ENCODE data around the gene OTUD1. TPM values are rescaled to one million over a fixed set of nuclear protein-coding genes. Genes with fewer than 3 reads are reported as not detected.

OTUD1 gene
- total RNA-seq, 1 donor from 2014 or later = 24.1 TPM

- Histone ChIP-seq H3K27ac (no peak overlapping the region), H3K4me3 (no peak overlapping the region), H3K9me3 (no peaks in the 10 kb centered on the region), H3K27me3 (no peaks in the 10 kb centered on the region), H3K36me3 (peaks cover 5 to 44% of the 10 kb centered on the region in 2 donors), H3K4me1 (peaks cover 0 to 27% of the 10 kb centered on the region in 2 donors)
- no peak for DNase-seq (ENCODE audit: low spot score in 2 of 2)
- no peak for TF ChIP-seq CTCF (IDR thresholded peaks at IDR 0.05)
- intact Hi-C loops (cut with DNase I) = no loop called here
Measured at GRCh38 chr10:23445591-23445990, 6.7 kb downstream of the OTUD1 start.

DNA sequence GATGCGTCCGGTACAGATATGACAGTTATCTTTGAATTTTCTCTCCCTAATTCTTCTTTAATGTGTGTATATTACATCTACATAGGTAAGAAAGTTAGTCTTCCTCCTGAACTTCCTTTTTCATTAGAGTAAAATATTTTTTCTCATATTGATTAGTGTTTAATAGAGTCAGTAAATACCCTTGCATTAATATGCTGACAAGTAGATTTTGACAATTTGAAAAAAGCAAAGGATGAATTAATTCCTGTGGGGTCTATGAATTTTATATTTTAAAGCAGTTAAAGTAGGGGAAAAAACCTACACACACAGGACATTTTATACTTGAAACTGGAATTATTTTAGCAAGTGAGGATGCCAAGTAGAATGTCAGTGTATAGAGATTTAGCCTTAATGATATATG is 9.4 kb downstream of the OTUD1 start:
- peaks cover 5 to 34% of the 10 kb centered on the region in 2 donors for H3K36me3 ChIP-seq
- H3K27me3 ChIP-seq = no peaks in the 10 kb centered on the region
- DNase-seq (ENCODE audit: low spot score in 2 of 2) = no peak
- intact Hi-C loops (cut with DNase I) = no loop called here
- H3K4me1 ChIP-seq = peaks cover 0 to 7% of the 10 kb centered on the region in 2 donors
- no peak overlapping the region for H3K4me3 ChIP-seq
- TF ChIP-seq CTCF (IDR thresholded peaks at IDR 0.05) = no peak
- no peak overlapping the region for H3K27ac ChIP-seq
- H3K9me3 ChIP-seq = no peaks in the 10 kb centered on the region

GRCh38 chr10:23448802-23449570 is 10.1 kb downstream of the OTUD1 start:
- Histone ChIP-seq H3K9me3 (no peaks in the 10 kb centered on the region), H3K27me3 (no peaks in the 10 kb centered on the region), H3K36me3 (peaks cover 5 to 28% of the 10 kb centered on the region in 2 donors), H3K4me3 (no peak overlapping the region), H3K27ac (no peak overlapping the region), H3K4me1 (peaks cover 0 to under 1% of the 10 kb centered on the region in 2 donors)
- intact Hi-C loops (cut with DNase I) = no loop called here
- no peak for TF ChIP-seq CTCF (IDR thresholded peaks at IDR 0.05)
- no peak for DNase-seq (ENCODE audit: low spot score in 2 of 2)

- no peak for DNase-seq (ENCODE audit: low spot score in 2 of 2)
- no peaks in the 10 kb centered on the region for H3K9me3 ChIP-seq
- peaks cover 5 to 14% of the 10 kb centered on the region in 2 donors for H3K36me3 ChIP-seq
- no peak overlapping the region for H3K4me3 ChIP-seq
- intact Hi-C loops (cut with DNase I) = no loop called here
- H3K27ac ChIP-seq = no peak overlapping the region
- H3K27me3 ChIP-seq = no peaks in the 10 kb centered on the region
- no peaks in the 10 kb centered on the region for H3K4me1 ChIP-seq
- no peak for TF ChIP-seq CTCF (IDR thresholded peaks at IDR 0.05)
Measured at GRCh38 chr10:23452033-23452655, 13.3 kb downstream of the OTUD1 start.

DNA sequence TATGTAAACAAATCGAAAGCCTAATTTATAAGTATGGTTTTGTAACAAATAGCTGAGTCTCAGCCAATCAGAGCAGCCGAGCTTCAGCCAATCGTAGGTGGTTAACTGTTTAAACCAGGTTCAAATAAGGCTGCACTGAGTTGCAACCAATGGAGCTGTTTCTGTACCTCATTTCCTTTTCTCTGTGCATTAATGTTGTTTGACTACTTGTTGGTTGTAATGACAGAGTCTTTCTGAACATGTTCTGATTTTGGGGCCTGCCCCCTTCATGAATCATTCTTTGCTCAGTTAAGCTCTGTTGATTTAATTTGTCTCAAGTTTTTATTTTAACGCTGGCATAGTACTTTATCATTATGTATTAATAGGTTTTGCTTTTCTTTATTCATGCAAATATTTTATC is 14.6 kb downstream of the OTUD1 start:
- Histone ChIP-seq H3K9me3 (no peaks in the 10 kb centered on the region), H3K27ac (no peak overlapping the region), H3K27me3 (no peaks in the 10 kb centered on the region), H3K36me3 (peaks cover 5% of the 10 kb centered on the region in 2 donors), H3K4me1 (no peaks in the 10 kb centered on the region), H3K4me3 (no peak overlapping the region)
- no peak for DNase-seq (ENCODE audit: low spot score in 2 of 2)
- intact Hi-C loops (cut with DNase I) = no loop called here
- TF ChIP-seq CTCF (IDR thresholded peaks at IDR 0.05) = no peak
